C1 segment of cervical spinal cord (tissue), 14 donors: ENCODE results near the gene PAGR1.

Source experiments
- DNase-seq, 14 donors: peaks; one replicate each; lab custom pipeline; 2025; lab: John Stamatoyannopoulos, UW

Gene PAGR1

DNA sequence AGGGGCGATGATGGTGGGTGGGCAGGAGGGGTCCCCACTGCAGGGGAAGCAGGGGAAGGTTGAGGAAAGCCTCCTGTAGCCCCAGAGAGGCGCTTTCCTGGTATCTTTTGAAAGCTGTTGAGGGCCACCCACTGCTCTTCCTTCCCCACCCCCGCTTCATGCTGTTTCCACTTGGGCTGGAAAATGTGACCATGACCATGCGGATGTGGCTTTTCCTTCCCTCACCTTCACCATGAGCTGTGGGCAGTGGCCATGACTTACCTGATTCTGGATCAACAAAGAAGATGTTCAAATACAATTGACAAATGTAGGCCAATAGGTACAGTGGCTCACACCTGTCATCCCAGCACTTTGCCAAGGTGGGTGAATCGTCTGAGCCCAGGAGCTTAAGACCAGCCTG is 18.1 kb downstream of the PAGR1 start:
- DNase-seq = no peak

DNA sequence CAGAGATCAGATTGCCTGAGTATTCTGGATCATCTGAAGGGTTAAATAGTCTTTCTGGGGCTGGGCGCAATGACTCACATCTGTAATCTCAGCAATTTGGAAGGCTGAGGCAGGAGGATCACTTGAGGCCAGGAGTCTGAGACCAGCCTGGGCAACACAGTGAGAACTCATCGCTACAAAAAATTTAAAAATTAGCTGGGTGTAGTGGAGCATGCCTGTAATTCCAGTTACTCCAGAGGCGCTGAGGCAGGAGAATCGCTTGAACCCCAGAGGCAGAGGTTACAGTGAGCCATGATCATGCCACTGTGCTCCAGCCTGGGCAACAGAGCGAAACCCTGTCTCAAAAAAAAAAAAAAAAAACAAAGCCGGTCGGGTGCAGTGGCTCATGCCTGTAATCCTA is 20.0 kb downstream of the PAGR1 start:
- no peak for DNase-seq

DNA sequence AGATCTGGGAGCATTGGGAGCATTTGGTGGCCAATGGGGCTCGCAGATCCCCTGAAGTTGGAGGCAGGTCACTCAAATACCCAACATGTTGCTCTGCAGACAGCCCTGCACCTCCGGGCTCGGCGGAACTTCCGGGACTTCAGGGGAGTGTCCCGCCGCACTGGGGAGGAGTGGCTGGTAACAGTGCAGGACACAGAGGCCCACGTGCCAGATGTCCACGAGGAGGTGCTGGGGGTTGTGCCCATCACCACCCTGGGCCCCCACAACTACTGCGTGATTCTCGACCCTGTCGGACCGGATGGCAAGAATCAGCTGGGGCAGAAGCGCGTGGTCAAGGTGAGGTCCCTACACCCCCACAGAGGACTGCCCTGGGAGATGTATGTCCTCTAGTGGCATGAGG is 20.7 kb downstream of the PAGR1 start:
- no peak for DNase-seq

DNA sequence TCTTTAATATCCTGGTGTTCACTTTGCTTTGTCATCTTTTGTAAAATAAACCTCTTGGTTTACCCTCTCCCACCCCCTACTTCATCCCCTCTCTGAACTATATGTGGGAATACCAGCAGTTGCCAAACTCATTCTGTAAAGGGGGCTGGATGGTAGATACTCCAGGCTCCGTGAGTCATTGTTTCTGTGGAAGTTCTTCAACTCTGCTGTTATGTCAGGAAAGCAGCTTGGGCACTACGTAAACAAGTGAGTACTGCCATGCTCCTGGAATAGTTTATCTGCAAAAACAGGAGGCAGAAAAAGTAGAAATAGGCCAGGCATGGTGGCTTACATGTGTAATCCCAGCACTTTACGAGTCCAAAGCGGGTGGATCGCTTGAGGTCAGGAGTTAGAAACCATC is 21.9 kb downstream of the PAGR1 start:
- DNase-seq = no peak

DNA sequence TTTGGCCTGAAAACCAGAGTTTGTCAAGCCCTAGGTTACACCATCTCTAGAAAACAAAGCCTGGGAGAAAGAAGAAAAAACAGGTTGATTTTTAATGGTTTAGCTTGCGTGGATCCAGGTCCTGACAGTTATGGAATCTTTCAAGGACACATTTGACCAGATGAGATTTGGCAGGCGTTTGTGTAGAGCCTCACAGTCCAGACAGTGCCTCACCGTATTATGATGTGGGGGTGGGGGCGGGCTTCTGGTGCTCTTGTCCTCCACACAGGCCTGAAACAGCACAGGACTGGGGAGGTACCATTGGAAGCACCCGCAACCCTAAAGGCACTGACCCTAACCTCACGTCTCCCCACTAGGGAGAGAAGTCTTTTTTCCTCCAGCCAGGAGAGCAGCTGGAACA is 23.9 kb downstream of the PAGR1 start:
- DNase-seq = peak in 1 of 14 donors; percentile 50

DNA sequence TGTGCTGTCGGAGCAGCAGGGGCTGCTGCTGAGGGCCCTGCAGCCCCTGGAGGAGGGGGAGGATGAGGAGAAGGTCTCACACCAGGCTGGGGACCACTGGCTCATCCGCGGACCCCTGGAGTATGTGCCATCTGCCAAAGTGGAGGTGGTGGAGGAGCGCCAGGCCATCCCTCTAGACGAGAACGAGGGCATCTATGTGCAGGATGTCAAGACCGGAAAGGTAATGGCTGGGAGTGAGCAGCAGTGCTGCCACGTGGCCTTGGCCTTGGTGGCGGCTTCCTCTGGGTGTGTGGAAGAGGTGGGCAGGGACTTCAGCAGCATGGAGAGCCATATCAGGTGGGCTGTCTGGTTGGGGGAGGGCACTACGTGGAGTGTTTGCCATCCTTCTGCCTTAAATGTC is 24.3 kb downstream of the PAGR1 start:
- peak in 1 of 14 donors; percentile 51 for DNase-seq

DNA sequence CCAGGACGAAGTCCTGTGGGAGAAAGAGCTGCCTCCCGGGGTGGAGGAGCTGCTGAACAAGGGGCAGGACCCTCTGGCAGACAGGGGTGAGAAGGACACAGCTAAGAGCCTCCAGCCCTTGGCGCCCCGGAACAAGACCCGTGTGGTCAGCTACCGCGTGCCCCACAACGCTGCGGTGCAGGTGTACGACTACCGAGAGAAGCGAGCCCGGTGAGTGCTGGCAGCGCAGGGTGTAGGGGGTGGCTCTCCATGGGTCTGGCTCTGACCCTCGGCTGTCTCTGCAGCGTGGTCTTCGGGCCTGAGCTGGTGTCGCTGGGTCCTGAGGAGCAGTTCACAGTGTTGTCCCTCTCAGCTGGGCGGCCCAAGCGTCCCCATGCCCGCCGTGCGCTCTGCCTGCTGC is 25.7 kb downstream of the PAGR1 start:
- no peak for DNase-seq

DNA sequence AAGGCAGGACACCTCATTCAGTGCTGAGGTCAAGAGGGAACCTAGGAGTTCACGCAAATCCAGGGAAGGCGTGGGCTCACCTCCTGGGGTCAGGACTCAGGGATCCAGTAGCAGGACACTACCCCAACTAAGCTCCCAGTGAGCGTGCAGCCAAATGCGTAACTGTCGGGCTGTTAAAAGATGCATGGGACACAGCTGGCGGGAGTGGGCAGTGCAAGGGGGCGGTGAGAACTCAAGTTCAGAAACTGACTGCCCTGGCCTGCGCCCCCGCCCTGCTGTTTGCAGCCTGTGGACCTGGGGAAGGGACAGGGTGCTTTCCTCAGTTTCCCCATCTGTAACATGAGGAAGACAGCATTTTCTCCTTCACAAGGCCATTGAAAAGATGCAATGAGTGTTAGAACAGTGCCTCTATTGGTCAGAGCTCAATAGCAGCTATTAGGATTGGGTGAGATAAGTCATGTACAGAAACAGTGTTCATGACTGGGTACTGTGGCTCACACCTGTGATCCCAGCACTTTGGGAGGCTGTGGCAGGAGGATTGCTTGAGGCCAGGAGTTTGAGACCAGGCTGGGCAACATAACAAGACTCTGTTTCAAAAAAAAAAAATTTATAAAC is 26.9 kb downstream of the PAGR1 start:
- DNase-seq = no peak

DNA sequence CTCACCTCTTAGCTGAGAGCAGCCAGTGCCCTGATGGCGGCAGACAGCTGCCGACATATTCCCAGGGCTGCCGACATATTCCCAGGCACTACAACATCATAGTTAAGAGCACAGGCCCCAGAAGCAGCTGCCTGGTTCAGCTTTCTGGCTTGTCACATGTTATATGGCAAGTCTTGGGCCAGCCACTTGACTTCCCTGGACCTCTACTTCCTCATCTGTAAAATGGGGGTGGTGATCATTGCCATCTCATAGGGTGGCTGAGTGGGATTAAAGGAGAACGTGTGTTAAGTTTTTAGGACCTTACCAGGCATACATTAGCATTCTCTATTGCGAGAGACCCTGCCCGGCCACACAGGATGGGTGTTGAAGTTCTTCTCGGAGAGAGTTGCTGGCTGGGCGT is 28.0 kb downstream of the PAGR1 start:
- no peak for DNase-seq

DNA sequence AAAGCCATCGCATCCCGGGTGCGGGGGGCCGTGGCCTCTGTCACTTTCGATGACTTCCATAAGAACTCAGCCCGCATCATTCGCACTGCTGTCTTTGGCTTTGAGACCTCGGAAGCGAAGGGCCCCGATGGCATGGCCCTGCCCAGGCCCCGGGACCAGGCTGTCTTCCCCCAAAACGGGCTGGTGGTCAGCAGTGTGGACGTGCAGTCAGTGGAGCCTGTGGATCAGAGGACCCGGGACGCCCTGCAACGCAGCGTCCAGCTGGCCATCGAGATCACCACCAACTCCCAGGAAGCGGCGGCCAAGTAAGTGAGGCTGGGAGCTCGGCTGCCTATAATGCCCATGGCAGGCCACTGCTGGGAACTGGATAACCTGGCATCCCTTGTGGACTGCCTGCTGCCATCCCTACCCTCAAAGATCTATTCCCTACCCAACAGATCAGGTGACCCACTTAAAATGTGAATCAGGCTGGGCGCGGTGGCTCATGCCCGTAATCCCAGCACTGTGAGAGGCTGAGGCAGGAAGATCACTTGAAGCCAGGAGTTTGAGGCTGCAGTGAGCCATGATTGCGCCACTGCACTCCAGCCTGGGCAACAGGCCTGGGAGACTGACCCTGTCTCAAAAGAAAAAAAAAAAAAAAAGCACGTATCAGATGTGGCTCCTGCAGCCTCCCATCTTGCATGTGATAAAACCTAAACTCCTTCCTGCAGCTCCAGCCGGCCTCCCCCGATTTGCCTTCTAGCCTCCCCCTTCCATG is 28.8 kb downstream of the PAGR1 start:
- peak in 2 of 14 donors; percentile 16 to 20 for DNase-seq

DNA sequence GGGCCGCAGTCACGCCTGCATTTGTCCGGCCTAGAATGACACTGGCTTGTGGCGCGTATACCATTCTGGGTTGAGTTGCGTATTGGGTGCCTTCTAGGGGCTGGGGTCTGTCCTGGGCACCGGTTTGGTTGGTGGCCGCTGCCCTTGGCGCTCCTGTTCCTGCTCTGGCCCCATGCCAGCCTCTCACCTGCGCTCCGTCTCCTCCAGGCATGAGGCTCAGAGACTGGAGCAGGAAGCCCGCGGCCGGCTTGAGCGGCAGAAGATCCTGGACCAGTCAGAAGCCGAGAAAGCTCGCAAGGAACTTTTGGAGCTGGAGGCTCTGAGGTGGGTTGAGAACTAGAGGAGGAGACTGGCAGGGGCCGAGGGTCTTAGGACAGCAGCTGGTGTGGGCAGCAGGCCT is 29.7 kb downstream of the PAGR1 start:
- DNase-seq = no peak

DNA sequence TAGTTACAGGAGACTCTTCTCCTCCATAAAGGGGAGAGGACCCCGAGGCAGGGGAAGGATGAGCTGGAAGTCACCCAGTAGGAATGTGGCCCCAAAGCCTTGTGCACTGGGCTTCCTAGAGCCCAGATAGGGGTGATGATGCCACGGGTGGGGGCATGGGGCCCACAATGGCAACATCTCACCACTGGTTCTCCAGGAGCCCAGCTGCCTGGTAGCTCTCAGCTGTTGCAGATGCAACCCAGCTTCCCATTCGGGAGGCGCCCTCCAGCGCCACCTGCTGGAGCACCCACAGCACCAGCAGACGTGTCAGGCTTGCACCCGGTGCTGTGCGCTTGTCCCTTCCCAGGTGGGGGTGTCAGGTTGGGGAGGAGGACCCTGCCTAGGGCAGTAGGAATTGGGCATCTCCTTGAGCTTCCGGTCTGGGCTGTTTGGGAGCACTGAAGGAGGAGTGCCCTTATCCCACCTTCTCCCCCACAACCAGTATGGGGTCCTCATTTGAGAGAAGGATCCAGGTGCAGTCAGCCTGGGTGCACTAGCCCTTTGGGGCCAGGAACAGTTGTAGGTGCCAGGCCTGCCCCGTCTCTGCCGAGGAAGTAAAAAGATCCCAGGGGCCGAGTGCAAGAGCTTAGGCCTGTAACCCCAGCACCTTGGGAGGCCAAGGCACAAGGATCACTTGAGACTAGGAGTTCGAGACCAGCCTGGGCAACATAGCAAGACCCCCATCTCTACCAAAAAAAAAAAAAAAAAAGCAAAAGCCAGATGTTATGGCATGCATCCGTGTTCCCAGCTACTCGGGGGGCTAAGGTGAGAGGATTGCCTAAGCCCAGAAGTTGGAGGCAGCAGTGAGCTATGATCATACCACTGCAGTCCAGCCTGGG is 32.7 kb downstream of the PAGR1 start:
- peak in 11 of 14 donors; percentile 7 to 71 (median 23) for DNase-seq

DNA sequence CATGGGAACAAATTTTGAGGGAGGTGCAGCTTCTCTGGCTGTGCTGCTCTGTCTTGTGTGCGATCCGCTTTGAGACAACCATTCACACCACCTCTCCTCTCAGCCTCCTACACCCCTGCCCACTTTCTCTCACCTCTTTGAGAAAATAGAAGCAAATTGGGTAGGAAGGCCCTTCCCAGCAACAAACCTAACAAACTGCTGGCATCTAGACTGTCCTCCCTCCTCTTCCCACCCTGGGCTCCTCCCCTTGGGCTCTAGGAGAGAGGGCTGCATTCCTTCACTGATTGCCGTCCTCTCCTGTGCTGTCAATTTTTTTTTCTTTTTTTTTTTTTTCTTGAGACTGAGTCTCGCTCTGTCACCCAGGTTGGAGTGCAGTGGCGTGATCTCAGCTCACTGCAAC is 33.6 kb downstream of the PAGR1 start:
- no peak for DNase-seq

DNA sequence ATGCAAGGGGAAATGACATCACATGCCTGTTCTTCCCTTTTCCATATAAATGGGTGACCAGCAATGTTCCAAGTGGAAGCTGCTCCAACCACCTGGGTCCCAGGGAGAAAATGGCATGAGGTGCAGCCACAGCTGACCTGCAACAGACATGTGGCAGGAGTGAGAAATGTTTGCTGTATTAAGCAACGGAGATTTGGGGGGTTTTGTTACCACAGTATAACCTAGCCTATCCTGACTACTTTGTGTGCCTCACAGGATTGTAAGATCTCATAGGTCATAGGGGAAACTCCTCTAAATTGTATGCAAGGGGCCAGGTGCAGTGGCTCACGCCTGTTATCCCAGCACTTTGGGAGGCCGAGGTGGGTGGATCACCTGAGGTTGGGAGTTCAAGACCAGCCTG is 35.0 kb downstream of the PAGR1 start:
- no peak for DNase-seq

DNA sequence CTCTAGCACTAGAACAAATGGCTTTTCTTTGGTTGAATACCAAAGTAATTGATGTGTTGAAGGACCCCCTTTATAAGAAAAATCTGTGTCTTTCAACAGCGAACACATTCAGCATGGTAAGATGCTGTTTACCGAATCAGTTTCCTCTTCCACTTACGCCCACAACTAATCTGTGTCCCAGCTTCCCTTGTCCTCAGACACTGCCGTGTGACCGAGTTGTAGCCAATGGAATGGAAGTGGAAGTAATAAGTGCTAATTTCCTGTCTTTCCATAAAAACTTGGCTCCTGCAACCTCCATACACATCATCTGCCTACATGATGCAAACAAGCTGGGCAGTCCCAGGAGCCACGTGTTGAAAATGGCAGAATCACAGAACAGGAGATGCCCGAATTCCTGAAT is 36.7 kb downstream of the PAGR1 start:
- DNase-seq = peak in 4 of 14 donors; percentile 2 to 88 (median 3)

DNA sequence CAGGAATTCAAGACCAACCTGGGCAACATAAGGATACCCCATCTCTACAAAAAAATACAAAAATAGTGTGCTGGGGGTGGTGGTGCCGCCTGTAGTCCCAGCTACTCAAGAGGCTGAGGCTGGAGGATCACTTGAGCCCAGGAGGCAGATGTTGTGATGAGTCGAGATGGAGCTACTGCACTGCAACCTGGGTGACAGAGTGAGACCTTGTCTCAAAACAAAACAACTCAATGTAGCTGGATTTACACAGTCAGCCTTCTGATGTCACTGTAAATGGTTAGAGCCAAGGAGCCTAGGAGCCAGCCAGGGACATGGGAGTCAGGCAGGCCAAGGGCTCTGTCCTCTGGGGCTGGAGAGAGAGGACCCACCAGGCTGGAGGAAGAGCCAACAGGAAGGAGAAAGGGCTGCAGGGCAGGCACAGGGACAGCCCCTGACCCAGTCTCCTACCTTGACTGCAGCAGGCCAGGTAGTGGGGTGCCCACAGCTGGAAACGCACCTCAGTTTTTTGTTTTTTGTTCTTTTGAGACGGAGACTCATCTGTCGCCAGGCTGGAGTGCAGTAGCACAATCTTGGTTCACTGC is 38.7 kb downstream of the PAGR1 start:
- DNase-seq = no peak

DNA sequence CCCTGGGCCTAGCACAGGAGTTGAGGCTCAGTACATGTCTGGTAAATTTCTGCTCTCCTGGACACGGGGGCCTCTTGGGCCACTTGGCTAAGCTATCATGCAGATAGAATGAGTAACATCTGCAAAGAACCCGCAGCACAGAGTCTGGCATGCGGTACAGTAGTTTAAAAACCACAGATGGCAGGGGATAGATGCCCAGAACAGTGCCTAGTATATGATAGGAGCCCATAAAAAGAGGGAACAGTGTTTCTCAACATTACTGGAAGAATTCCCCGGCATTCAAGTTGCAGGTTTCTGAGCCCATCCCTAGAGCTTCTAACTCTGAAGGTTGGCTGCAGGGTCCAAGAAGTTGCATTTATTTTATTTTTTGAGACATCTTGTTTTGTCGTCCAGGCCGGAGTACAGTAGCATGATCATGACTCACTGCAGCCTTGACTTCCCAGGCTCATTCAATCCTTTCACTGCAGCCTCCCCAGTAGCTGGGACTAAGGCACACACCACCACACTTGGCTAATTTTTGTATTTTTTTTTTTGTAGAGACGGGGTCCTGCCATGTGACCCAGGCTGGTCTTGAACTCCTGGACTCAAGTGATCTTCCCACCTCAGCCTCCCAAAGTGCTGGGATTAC is 41.3 kb downstream of the PAGR1 start:
- DNase-seq = no peak

DNA sequence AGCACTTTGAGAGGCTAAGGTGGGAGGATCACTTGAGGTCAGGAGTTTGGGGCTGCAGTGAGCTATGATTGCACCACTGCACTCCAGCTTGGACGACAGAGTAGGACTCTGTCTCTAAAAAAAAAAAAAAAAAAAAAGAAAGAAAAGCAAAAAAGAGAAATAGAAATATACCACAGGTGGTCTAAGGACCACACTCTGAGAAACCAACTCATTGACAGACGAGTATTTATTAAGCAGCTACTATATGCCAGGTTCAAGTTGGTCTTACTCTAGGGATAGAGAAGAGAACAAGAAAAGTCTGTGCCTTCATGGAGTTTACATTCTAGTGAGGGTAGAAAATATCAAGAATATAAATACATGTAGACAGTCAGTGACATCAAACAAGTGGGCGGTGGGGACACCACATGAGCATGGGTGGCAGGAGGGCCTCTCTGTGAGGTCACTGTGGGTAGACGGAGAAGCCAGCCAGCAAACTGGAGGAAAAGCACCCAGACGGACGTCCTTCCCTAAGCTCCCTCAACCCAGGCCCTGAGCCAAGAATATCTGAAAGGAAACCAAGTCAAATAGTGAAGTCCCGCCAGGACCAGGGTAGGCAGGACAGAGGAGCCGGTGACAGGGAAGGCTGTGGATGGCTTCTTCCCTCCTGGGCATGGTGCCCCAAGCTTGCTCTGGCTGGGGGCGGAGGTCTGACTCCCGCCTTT is 42.3 kb downstream of the PAGR1 start:
- peak in 5 of 14 donors; percentile 12 to 28 (median 25) for DNase-seq

DNA sequence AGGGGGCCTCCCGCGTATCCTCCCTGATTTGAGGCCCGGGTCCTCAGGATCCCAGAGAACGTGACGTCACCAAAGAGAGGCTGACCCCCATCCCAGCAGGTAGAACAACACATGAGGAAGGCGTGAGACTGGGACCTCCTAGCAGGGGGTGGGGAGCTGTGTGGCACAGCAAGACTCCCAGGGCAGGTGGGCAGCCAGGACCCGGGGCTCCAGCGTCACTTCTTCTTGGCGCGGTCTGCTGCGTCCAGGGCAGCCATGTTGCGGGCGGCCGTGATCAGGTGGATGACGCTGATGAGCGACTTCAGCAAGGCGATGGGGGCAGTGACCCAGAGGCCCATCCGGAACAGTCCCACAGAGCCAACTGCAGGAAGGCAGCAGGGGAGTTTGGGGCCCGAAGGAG is 43.0 kb downstream of the PAGR1 start:
- no peak for DNase-seq

DNA sequence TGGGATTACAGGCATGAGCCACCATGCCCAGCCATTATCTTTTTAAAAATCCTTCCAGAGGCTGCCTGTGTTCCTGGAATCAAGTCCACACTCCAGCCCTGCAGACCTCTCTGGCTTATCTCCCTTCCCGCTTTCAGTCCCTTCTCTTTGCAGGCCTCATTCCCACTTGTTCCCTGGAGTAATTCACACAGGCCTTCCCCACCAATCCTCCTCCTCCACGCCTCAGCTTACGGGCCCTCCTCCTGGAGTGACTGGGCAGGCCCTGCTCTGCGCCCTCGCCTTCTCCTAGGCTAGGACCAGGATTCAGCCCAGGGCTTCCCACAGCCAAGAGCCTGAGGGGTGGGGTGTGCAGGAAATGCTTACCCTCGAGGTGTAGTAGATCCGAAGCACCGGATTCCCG is 44.3 kb downstream of the PAGR1 start:
- DNase-seq = no peak

DNA sequence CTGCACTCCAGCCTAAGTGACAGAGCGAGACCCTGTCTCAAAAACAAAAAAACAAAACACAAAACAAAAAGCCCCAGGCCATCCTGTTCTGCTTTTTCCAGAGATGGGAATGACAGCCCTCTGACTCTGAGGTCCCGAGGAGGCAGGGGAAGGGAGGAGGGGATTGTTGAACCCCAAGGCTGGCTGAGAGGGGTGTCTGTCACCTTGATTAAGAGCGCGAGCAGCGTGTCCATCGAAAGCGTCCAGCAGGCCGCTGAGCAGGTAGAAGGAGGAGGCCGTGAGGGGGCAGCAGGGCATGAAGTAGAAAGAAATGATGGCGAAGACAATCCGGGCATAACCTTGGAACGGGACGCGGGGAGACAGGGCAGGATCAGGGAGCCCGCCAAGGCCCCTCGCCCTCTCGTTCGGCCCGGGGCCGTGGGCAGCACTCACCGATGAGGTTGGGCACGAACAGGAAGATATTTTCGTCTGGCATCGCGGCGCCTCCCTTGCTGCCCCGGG is 46.5 kb downstream of the PAGR1 start:
- peak in 3 of 14 donors; percentile 48 to 60 (median 50) for DNase-seq
